Skeletal muscle cell (primary cell): Measurements from ENCODE around the gene SLC6A18.
"Not testable (repeated sequence)": the region's sequence is repeated elsewhere in the genome, so short reads cannot be mapped to it uniquely, and the experiment has no call there.

Source experiments
- DNase-seq: peaks from one replicate; pipeline ENCODE4 v3.0.0-alpha.2; 2010; ENCODE audit warnings: low read depth
- H3K4me3 ChIP-seq: 2 replicates; pipeline ENCODE4 v1.5.1; 2011; ENCODE audit warnings: low read depth, mild to moderate bottlenecking, control low read depth, low read length, moderate library complexity

SLC6A18 gene

DNA sequence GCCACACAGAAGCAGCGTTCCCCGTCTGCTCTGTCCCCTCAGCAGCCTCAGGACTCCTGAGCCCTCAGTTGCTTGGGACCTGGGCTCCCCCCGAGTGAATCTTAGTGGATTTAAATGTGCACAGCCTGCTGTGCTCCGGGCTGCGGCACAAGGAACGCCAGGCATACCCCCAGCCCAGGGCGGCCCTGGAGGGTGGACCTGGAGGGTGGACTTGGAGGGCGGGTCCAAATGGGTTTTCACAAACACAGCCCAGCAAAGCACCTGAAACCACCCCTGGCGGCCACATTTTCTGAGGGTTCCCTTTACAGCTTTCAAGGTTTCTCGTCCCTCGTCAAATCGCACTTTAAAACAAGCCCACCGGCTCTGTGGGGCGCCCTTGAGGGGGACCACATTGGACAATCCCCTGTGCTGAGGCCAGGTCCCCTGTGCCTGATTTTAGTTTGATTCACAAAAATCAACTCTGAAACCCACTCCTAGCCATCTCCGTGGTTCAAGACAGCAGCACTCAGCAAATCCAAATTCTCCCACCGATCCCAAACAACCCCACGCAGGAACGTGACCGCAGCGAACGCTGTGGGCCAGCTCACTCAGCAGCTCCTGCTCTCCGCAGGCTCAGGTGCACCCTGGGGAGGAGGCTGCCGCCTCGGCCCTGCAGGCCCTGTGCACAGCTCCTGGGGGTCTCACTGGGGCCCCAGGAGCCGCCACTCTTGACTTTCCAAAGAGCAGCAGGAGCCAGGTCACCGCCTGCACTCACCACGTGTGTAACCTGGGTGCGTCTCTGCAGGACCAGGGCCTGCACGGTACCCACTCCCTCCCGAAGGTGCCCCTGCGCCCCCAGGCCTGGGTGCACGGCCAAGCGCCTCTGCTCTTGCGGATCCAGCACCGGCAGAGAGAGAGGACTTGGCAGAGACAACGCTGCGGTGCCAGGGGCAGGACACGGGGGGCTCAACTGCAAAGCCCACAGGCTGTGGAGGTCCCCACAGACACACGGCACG, 40.6 kb downstream of the SLC6A18 start:
- no peak overlapping the region for H3K4me3 ChIP-seq
- no peak for DNase-seq

DNA sequence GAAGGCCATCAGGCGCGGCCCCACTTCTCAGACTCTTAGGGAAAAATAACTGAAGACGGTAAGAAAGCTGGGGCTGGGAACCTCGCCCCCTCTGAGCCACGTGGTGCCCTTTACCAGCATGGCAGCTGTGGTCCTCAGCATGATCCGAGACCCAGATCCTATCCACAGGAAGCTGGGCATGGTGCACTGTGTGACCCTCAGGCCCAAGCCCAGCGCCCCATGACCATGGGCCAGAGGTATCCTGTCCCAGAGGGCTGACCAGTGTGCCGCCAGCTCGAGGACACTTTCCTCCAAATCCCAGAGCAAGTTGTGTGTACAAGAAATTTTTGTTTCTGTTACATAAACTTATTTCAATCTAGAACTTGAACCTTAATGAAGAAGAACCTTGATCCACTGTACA, 41.6 kb downstream of the SLC6A18 start:
- no peak overlapping the region for H3K4me3 ChIP-seq
- no peak for DNase-seq

DNA sequence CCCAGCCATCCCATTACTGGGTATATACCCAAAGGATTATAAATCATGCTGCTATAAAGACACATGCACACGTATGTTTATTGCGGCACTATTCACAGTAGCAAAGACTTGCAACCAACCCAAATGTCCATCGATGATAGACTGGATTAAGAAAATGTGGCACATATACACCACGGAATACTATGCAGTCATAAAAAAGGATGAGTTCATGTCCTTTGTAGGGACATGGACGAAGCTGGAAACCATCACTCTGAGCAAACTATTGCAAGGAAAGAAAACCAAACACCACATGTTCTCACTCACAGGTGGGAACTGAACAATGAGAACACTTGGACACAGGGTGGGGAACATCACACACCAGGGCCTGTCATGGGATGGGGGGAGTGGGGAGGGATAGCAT, 42.3 kb downstream of the SLC6A18 start:
- not testable (repeated sequence) for H3K4me3 ChIP-seq, DNase-seq

DNA sequence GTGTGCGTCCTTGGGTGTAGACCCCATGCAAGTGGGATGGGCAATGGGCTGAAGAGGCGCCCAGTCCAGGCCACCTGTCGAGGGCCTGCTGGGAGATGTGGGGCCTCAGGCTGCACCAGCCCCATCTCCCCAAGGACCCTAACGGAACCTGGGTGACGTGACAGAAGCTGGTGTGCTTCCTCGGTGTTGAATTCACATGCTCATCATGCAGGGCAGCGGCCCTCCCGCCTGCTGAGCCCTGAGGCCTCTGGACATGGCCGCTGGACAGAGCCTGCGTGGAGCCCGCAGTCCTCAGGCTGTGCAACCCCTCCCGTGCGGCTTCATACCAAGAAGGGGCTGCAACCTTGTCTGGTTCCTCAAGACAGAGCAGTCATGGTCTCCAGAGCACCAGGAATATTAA, 42.9 kb downstream of the SLC6A18 start:
- no peak for DNase-seq
- no peak overlapping the region for H3K4me3 ChIP-seq

DNA sequence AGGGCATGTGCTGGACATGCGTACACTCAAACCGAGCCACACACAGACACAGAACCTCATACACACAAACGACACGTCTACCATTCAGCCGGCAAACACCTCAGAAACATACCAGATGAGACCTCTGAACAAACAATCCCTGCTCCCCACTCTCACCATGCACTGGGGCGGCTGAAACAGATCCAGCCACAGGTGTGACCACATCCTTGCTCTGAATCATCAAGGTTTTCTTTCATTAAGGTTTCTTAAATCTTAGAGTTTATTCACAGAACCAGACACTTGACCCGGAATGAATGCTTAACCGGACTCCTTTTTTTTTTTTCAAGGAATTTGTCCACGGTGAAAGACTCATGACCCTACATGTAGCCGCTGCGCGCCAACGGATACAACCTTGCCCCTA, 43.5 kb downstream of the SLC6A18 start:
- H3K4me3 ChIP-seq = no peak overlapping the region
- DNase-seq = no peak

DNA sequence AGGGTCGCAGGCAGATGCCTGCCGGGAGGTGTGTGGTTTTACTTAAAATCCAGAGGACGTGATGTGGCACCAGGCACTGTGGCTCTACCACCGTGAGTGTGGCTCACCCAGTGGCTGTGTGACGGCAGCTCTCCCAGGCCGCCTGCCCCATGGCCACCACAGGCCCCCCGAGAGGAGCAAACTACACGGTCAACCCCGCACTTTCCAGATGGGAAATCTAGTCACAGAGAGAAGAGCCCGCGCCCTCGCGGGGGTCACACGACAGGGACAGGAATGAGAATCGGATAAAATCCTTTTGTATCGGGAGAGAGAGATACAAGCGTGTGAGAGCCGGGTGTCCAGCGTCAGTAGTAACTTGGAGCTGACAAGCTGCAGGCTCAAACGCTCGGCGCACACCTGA, 45.2 kb downstream of the SLC6A18 start:
- no peak overlapping the region for H3K4me3 ChIP-seq
- no peak for DNase-seq

DNA sequence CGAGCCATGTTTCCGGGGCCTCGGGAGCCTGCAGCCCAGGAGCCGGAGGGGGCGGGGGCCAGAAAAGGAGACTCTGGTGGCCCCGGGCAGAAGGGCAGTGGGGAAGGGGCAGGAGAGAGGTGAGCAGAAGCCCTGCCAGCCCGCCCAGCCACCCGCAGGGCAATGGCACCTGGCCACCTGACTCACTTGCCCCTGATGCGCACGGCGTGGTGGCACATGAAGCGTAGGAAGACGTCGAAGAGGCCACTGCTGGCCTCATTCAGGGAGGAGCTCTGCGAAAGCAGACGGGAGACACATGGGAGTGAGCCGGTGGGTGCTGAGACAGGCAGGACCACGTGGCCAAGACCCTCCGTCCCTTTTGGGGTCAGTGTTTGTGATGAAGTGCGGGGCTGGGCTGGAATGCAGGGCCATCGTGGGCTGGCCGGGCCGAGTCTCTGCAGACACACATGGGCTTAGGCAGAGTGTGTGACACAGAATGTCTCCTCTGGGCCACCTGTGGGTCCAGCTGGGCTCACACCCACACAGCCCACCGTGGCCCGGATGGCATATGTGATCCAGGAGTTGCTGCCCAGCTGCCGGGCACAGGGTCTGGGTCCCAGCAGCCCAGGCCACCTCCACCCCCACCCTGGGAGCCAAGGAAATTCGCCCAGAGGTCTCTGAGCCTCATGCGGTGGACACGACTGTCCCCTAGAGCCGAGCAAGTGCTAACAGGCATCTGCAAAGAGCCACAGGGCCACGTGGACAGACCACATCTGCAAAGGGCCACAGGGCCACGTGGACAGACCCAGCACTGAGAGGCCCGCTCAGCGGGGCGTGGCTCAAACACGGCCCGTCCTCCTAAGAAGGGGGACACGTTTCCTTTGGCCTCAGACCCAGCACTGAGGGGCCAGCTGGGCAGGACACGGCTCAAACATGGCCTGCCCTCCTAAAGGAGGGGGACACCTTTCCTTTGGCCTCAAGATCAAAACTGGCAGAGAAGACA, 46.0 kb downstream of the SLC6A18 start:
- H3K4me3 ChIP-seq = no peak overlapping the region
- no peak for DNase-seq

DNA sequence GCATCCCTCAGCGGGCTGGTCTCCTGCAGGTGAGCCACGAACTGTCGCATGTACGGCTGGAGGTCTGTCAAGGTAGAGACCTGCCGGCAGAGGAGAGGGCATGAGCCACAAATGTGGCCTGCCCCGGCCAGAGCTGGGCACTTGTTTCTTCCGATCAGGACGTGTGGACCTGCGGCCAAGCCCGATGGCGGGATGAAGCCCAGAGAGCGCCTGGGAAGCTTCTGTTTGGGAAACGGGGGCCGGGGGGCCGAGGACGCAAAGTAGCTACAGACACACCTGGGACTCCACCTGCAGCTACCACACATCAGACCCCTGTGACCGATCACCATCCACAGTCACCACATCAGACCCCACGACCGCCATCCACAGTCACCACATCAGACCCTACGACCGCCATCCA, 47.0 kb downstream of the SLC6A18 start:
- DNase-seq = no peak
- no peak overlapping the region for H3K4me3 ChIP-seq

DNA sequence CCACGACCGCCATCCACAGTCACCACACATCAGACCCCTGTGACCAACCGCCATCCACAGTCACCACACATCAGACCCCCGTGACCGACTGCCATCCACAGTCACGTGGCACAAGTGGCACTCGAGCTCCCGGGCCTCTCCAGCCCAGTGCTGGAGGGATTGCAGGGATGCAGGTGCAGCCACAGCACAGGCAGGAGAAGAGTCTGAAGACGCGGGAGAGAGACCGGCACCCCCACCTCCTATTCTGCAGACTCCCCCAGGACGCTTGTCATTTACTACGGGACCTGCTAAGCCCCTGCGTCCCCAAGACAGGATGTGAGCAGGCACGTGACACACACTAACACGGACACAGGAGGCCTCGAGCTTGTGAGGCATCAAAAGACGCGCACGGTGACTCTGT, 48.6 kb downstream of the SLC6A18 start:
- H3K4me3 ChIP-seq = no peak overlapping the region
- DNase-seq = no peak

DNA sequence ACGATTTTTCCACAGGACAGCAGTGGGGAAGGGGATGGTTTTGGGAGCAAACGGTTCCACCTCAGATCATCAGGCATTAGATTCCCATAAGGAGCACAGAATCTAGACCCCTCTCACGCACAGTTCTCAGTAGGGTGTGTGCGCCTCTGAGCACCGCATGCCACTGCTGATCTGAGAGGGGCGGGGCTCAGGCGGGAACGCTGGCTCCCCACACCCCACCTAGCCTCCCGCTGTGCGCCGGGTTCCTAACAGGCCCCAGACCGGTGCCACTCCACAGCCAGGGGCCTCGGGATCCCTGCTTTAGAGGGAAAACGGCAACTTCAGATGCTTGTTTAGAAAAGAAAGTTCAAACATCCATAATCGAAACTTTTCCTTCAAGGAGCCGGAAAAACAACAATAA, 49.3 kb downstream of the SLC6A18 start:
- H3K4me3 ChIP-seq = no peak overlapping the region
- no peak for DNase-seq

DNA sequence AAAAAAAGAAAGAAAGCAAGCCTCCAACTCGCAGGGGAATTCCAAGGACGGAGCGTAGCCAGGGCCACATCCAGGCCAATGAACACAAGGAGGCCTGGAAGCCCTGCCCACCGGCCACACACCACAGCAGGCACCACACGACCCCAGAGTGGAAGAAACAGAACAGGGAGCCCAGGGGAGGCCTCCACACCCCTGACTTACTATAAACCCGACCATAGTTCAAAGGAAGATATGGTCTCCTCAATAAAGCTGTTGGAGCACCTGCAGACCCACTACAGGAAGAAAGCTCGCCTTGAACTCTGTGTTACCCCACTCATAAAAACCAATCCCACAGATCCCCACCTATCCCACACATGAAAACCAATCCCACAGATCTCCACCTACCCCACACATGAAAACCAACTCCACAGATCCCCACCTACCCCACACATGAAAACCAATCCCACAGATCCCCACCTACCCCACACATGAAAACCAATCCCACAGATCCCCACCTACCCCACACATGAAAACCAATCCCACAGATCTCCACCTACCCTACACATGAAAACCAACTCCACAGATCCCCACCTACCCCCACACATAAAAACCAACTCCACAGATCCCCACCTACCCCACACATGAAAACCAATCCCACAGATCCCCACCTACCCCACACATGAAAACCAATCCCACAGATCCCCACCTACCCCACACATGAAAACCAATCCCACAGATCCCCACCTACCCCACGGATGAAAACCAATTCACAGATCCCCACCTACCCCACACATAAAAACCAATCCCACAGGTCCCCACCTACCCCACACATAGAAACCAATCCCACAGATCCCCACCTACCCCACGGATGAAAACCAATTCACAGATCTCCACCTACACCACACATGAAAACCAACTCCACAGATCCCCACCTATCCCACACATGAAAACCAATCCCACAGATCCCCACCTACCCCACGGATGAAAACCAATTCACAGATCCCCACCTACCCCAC, 50.5 kb downstream of the SLC6A18 start:
- not testable (repeated sequence) for DNase-seq, H3K4me3 ChIP-seq

DNA sequence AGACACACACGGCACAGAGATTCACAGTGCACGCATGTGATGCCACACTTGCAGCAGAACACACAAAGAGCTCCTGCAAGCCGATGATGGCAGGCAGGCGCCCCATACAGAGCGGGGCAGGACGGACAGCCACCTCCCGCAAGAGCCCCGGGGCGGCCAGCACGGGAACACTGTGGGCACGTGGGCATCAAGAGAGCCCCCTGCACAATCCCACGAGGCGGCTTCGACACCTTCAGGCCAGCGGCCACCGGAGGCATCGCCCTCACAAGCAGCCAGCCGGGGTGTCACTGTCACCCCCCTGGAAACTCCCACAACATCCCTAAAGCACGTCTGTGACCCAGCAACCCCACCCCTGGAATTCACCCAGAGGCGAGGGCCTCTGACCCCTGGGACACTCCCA, 51.7 kb downstream of the SLC6A18 start:
- no peak overlapping the region for H3K4me3 ChIP-seq
- DNase-seq = no peak

DNA sequence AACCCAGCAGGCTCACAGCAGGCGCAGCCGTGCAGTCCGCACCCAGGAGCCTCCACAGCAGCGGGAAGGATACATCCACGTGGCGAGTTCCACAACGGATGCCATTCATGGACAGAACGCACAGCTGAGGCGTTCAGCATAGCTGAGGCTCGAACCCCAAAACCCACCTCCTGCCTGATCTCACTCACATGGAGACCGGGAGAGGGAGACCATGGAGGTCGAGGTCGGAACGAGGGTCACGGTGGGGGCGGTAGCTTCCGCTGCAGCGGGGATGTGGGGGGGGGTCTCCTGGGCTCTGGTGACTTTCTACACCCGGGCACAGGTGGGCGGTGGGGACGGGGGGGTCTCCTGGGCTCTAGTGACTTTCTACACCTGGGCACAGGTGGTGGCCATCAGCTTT, 52.1 kb downstream of the SLC6A18 start:
- no peak for DNase-seq
- no peak overlapping the region for H3K4me3 ChIP-seq

DNA sequence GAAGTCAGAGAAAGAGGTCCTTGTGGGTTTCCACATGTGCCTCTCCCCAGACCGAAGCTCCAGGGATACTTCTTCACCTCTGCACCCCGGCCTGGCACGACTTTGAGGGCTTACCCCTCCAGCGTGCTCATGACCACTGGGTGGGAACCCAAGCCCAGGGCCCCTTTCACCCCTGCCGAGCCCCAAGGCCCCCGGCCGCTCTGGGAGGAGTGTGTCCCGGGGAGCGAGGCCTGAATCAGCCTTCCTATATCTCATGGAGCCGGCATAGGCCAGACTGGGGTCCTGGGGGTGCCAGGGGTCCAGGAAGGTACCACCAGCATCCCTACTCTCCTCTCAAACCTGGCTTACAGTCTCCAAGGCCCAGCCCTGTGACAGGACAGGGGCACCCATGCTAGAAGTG, 52.6 kb downstream of the SLC6A18 start:
- DNase-seq = no peak
- no peak overlapping the region for H3K4me3 ChIP-seq

DNA sequence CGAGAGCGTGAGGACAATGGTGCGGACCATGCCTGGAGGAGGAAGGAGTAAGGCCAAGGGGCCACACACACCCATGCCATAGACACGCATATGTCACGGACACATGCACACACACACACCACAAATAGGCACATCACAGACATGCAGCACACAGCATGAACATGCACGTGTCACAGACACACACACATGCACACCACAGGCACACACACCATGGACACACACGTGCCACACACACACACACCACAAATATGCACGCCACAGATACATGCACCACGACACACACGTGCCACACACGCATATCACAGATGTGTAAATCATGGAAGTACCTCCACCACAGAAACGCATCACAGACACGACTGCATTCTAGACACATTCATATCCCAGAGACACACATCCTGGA, 53.0 kb downstream of the SLC6A18 start:
- DNase-seq = no peak
- no peak overlapping the region for H3K4me3 ChIP-seq

DNA sequence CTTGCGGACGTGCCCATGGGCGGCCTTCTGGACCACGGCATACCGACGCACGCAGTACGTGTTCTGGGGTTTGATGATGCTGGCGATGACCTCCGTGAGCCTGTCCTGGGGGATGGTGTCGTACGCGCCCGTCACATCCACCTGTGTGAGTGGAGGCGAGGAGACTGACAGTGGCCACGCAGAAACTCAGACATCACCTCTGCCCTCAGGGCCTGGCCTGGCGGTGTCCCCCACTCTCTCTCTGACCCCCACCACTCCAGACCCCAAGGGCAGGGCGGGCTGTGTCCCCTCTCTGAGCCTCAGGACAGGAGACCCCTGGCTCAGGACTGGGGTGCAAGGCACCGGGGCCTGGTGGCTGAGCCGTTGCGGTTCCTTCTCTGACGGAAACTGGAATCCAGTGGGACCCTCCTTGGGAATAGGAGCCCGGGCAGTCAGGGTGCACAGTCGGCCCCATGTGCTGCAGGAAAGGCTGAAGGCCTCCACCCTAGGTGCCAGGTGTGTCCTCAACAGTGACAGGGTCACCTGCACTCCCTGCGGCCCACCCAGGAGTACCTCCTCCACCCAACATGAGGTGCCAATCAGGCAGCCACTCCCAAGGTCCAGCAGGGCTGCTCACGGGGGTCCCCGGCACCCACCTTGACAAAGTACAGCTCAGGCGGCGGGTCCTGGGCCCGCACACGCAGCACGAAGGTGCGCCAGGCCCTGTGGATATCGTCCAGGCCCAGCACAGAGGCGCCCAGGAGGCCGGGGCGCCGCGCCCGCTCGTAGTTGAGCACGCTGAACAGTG, 53.7 kb downstream of the SLC6A18 start:
- H3K4me3 ChIP-seq = no peak overlapping the region
- DNase-seq = no peak

DNA sequence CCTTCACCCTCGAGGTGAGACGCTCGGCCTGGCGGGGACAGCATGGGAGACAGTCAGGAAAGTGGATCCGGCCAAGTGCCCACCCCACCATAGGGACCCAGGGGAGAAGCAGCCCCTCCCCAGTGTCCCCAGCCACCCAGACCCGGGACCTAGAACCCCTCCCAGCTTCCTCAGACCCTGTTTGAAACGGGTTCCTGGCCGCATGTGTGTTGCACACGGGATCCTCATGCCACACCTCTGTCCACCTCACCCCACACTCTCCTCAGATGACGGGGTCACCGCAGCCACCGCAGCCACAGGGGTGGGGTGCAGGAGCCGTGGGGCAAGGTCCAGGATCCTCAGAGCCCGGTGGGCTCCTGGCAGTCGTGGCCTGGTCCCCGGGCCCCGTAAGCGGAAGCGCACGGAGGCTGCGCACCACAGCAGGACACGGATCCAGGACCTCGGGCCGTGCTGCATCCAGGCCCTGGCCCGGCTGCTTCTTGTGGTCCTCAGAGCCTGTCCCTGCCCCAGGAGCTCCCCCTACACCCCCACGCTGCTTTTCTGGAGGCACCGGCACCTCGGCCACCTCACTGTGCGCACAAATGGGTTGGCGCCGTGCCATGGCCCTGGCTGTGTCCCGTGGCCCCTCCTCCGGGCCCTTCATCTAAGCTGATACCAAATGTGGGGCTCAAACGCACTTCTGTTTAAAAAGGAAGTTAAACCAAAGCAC, 54.4 kb downstream of the SLC6A18 start:
- H3K4me3 ChIP-seq = no peak overlapping the region

More for the DNA sequence above, 54.4 kb downstream of the SLC6A18 start:
- DNase-seq = no peak
